GM19043 (cell line): ENCODE results near the gene TNNI2.
"Not testable (repeated sequence)": the region's sequence is repeated elsewhere in the genome, so short reads cannot be mapped to it uniquely, and the experiment has no call there.

ENCODE experiments used
- ATAC-seq: cut with Tn5 transposase; IDR thresholded peaks from one replicate; pipeline ENCODE4 v1.9.1; 2021; ENCODE audit warnings: low read depth; ENCODE audit not compliant: unreplicated experiment

Gene TNNI2

DNA sequence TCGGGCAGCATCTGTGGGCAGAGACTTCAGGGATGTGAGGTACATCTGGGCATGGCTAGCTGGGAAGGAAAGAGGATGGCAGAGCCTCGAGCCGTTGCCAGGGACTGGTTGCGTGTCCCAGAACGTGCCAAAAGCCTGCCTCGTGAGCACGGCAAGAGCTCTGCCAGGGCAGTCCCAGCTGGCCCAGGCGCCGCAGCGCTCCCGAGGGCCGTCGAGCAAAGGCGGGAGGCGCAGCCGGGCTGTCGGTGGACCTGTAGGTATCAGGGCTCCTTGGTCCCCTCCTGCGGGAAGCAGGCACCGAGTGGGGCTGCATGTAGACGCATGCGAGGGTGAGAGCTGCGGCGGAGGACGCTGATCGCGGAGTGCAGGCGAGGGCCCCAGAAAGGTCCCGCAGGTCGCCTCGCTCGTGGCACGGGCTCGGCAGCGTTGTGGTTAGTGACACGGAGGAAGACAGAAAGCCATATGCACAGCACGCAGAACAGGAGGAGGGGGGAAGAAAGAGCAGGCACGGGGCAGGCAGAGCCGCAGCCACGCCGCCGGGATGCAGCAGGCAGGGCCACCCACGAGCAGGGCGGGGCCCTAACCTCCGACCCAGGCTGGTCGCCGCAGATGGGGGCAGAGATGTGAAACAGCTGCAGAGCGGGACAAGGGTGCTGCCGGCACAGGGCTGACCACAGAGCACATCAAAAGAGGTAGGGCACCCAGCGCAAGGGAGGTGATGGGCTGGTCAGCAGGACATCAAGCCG is 32.1 kb downstream of the TNNI2 start:
- no peak for ATAC-seq

GRCh38 chr11:1871531-1871930 is 32.8 kb downstream of the TNNI2 start:
- no peak for ATAC-seq

DNA sequence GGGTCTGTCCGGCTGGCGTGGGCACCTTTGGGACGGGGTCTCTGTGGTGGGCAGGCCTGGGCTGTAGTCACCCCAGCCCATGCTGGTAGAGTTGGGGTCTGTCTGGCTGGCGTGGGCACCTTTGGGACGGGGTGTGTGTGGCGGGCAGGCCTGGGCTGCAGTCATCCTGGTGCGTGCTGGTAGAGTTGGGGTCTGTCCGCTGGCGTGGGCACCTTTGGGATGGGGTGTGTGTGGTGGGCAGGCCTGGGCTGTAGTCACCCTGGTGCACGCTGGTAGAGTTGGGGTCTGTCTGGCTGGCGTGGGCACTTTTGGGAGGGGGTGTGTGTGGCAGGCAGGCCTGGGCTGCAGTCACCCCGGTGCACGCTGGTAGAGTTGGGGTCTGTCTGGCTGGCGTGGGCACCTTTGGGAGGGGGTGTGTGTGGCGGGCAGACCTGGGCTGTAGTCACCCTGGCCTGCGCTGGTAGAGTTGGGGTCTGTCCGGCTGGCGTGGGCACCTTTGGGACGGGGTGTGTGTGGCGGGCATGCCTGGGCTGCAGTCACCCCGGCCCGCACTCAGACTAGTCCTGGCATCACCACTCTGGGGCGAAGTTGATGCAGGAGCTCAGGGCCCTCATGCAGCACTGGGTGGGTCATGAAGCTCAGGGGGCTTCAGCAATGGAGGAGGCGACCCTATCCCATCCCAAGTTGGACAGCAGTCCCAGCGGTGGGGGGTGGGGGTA is 33.6 kb downstream of the TNNI2 start:
- no peak for ATAC-seq

DNA sequence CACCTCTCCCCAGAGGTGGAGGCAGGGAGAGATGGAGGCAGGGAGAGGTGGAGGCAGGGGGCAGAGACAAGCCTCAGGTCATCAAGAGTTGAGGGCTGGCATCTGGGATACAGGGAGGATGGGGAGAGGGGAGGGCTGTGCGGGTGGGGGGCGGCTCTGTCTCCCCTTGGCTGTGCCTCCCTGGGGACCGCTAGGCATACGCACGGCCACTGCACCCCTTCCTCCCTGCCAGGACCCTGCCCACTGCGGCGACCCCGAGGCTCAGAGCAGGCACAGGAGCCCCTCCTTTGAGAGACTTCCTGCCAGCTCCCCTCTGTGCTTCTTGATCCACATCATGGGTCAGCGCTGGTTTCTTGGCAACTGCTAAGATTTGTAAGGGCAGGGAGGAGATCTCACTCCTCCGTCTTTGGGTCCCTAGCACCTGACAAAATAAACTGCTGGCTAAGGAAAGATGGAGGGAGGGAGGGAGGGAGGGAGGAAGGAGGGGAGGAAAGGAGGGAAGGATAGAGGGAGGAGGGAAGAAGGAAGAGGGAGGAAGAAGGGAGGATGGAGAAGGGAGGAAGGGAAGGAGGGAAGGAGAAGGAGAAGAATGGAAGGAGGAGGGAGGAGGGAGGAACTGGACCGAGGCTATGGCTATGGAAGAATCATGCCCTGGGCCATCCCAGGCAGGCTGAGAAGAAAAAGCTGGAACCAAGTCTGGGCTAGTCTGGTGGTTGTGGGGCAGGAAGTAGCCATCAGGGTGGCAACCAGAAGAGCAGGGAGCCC is 34.4 kb downstream of the TNNI2 start:
- no peak for ATAC-seq

DNA sequence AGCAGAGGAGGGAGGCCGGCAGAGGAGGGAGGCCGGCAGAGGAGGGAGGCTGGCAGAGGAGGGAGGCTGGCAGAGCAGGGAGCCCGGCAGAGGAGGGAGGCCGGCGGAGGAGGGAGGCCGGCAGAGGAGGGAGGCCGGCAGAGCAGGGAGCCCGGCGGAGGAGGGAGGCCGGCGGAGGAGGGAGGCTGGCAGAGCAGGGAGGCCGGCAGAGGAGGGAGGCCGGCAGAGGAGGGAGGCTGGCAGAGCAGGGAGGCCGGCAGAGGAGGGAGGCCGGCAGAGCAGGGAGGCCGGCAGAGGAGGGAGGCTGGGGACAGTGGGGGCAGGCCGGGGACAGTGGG is 35.0 kb downstream of the TNNI2 start:
- not testable (repeated sequence) for ATAC-seq

DNA sequence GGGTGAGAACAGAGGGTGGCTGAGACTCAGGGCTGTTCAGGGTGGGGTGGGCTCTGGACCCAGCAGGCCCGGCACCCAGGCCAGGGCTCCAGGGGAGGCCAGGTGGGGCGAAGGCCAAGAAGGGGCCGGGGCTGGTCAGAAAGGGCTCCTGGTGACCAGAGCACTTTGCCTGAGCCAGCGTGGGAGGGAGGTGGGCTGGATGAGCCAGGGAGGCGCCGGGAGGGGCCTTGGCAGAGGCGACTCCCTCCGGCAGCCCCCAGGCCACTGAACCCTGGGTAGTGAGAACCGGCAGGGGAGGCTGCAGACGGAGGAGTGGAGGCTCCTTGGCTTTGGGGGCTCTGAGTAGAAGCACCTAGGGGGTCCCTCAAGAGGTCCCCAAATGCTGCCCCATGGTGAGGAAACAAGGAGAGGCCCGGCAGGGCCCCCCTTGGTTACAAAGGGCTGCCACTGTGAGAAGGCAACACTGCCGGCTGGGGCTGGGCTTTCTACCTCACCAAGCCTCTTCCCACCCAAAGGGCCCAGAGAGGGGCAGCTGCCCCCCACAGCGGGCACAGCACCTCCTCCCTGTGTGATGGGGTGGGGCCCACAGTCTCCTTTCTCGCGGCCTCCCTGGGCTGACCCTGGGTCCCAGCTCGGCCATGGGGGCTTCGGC is 35.8 kb downstream of the TNNI2 start:
- not testable (repeated sequence) for ATAC-seq

- ATAC-seq = no peak
Observed at GRCh38 chr11:1875093-1875850, 36.5 kb downstream of the TNNI2 start.

- ATAC-seq = not testable (repeated sequence)
Observed at GRCh38 chr11:1875851-1876301, 37.1 kb downstream of the TNNI2 start.

- ATAC-seq = no peak
Observed at GRCh38 chr11:1876361-1877063, 37.7 kb downstream of the TNNI2 start.

- no peak for ATAC-seq
Observed at GRCh38 chr11:1877211-1878136, 38.7 kb downstream of the TNNI2 start.

DNA sequence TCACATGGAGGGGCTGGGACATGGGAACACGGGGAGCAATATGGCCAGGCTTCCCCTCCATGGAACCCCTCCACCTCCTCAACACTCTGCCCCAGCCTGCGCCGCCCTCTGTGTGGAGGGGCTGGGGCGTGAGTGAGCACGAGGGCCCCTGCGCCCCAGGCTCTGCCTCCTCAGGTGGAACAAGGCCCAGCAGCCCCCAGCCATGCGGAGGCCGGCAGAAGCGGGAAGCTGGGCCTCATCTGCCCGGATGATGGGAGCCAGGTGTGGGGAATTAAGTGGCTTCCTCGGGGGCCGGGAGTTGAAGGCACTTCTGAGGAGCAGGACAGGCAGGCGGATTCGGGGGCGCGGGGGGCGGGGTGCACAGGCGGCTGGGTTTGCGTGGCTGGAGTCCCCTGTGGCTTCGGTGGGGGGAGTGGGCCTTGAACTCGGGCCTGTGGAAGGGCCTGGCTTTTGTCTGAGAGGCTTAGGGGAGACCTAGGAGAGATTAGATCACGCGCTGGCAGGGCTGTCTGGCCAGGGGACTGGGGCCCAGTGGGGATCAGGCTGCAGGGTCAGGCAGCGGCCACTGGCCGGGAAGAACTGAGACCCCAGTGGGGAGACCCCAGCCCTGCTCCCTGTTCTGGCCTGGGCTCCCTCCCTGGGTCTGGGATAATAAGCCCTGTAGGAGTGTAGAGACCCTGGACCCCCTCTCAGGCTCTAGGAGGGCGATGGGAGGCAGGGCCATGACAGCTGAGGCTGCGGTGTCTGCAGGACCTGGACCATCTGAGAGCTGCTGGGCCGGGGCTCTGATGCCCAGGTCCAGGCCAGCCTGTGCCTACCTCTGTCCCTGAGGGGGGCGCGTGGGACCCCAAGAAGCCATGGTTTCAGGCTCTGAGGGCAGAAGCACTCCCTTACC is 39.6 kb downstream of the TNNI2 start:
- ATAC-seq = no peak

- ATAC-seq = no peak
Observed at GRCh38 chr11:1879342-1879940, 40.7 kb downstream of the TNNI2 start.

- no peak for ATAC-seq
Observed at GRCh38 chr11:1879941-1880720, 41.4 kb downstream of the TNNI2 start.

DNA sequence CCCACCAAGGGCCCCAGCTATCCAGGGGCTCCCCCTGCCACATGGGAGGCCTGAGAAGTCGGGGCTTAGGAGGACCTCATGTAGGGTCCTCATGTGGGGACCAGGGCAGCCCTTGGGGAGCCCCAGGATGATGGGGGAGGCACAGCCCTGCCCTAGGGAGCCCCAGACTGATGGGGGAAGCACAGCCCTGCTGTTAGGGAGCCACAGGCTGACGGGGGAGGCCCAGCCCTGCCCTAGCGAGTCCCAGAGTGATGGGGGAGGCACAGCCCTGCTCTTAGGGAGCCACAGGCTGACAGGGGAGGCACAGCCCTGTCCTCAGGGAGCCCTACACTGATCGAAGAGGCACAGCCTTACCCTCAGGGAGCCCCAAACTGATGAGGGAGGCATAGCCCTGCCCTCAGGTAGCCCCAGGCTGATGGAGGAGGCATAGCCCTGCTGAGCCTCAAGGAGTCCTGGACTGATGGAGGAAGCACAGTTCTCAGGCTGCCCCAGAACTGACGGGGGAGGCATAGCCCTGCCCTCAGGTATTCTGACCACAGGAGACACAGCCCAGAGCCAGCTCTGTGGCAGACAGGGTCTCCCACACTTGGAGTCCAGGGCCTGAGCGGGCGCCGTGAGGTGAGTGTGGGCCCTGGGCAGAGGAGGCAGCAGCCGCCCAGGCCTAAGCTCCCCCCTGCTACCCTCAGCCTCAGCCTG is 42.1 kb downstream of the TNNI2 start:
- ATAC-seq = no peak

DNA sequence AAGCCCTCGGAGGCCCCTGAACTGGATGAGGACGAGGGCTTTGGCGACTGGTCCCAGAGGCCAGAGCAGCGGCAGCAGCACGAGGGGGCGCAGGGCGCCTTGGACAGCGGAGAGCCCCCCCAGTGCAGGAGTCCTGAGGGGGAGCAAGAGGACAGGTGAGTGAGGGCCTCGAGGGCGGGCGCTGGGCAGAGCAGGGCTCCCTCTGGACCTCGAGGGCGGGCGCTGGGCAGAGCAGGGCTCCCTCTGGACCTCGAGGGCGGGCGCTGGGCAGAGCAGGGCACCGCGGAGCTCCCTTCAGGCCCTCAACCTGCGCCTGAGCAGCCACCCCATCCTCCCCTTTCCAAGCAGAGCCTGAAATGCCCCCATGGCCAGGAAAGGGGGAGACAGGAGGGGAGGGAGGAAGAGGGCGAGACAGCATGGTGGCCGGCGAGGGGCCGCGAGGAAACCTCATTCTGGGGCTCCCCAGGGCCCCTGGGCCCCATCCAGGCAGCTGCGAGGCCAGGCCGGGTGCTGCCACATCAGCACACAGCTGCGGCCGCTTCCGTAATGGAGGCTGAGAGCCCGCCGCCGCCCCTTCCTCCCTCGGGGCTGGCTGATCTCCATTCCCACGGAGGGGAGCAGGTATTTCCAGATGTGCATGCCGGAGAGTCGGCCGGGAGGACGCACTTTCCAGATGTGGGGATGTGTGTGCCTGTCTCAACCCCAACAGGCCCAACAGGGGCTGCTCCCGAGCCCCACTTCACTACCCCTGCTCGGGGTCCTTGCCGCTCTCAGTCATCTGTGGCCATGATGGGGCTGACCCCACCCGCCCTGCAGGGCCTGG is 42.9 kb downstream of the TNNI2 start:
- ATAC-seq = no peak
